Activated T-helper 1 cell treated with anti-CD3 and anti-CD28 coated beads, Interleukin-2, amount 50 U/mL, for 16 hours (primary cell): Measurements from ENCODE around the gene TRERF1.

Experiments used
- DNase-seq, 2 donors: peaks; one replicate each; pipeline ENCODE4 v3.0.0-alpha.2; 2020; ENCODE audit warnings: low read depth in 1 of 2, low spot score in 1 of 2

Gene TRERF1

DNA sequence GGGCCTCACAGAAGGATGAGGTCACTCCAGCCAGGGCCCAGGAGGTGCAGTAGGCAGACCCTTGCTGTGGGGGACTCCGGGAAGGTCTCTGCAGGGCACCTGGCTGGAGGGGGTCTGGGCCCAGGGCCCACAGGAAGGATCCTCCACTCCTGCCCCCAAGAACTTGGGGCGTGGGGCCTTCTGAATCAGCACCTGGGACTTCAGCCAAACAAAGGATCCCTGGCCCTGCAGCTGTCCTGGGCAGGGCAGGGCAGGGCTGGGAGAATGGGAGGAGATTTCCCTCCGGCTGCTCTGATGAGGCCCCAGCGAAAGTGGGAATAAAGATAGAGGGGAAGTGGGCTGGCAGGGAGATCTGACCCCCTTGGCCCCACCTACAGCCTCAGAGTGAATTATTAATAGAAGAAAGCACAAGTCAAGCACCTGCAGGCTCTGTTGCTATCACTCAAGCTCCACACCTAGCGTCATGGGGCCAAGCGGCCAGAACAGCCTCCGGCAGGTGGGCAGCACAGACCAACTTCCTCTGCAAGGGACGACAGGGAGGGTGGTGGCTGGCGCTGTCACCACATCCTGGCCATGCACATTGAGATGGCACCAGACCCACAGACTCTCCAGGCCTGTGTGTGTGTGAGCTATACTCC lies 172.5 kb downstream of the TRERF1 start:
- no peak for DNase-seq

DNA sequence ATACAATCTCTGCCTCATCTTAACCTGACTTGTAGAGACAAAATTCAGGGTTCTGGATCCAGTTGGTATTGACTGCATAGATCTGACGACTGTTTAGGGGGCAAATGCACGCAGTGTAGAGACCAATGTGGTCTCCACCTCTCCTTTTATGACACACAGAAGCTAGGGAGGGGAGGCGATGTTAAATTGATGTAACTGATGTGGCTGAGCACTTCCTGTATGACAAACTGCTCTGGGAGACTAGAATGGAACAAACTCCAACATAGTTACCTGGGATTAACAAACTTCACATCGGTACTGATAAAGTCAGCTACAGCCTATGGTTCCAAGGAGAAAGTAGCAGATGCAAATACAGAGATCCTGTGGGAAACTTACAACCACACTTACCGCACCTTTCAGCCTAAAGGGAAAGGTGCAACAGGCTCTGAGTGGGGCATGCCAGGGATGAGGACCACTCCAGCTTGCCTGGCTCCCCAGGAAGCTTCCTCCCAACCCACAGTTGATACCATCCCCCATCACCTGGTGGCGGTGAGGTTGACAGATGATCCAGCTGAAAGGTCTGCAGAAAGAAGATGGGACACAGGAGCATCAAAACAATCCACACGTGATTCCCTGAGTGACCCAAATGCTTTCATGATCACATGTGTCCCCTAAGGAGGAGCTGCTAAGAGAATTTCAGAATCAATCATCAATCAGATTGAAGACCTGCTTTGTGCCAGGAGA lies 173.4 kb downstream of the TRERF1 start:
- no peak for DNase-seq

DNA sequence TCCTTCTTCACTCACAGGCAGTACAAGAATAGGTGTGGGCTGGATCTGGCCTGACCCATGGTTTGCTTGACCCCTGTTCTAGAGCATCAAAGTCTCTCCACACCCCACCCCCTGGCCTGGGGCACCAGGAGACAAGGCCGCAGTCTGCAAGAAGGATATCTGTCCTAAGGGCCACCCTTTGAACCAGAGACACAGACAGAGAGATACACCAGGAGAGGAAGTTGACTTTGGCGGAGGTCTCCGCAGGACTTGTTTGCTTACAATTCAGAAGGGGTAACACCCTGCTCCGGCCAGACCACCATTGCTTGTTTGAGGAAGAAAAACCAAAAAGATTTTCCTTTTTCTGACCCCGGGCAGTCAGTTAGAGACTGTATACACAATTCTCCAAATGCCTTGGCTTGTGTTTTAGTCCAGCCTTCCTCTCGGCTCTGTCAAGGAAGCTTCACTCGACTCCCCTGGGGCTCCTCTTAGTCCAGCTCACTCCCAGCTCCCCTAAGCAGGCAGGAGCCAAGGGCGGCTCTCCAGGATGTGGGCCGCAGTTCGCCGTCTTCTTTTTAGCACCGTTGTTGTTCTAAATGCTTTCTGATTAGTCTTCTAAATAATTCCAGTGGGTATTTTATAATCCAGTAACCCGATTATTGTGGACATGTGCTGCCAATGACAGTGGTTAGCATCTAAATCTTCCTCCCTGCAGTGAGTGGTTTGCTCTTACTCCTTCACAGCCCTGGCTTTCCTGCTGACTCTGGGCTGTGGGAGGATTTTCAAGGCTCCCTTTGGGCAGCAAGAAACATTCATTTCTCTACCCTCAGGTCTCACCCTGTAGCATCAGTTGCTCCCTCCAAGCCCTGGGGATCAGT lies 175.5 kb downstream of the TRERF1 start:
- DNase-seq, result no peak

DNA sequence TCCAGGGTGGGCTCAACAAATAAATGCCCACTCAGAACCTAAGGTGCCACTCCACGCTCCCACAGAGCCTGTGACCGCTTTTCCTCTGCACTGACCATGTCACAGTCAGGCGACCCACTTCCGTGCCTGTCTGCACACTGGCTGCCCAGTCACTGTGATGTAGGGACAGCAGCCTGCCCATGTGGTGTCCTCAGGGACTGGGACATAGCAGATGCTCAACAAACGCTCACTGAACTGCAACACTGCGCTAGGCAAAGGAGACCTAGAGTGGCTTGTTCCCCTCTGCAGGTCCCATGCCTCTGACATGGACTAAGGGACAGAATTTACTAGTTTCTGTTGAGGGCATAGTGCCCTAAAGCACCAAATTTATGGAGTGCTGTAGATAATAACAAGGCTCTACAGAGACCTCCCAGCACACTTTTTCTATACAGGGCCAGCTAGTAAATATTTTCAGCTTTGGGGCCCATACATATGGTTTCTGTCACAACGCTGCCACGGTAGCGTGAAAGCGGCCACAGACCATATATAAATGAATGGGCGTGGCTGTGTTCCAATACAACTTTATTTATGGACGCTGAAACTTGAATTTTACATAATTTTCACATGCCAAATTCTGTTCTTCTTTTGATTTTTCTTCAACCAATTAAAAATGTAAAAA lies 176.2 kb downstream of the TRERF1 start:
- DNase-seq, result no peak

DNA sequence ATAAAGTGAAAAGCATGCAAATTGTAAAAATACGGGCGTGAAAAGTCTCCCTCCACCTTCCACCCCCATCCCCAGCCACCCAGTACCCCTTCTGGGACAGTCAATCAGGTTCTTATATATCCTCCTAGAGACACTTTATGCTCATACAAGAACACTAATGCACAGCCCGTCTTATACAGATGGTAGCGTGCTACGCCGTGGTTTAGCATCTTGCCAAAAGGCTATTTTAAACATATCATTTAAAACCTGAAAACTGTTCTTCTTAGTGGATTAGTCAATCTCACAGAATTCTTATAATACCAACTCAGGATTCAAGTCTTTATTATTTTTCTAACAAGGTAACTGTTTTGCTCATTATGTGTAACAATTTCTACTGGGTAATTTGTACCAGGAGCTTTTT lies 176.8 kb downstream of the TRERF1 start:
- no peak for DNase-seq

DNA sequence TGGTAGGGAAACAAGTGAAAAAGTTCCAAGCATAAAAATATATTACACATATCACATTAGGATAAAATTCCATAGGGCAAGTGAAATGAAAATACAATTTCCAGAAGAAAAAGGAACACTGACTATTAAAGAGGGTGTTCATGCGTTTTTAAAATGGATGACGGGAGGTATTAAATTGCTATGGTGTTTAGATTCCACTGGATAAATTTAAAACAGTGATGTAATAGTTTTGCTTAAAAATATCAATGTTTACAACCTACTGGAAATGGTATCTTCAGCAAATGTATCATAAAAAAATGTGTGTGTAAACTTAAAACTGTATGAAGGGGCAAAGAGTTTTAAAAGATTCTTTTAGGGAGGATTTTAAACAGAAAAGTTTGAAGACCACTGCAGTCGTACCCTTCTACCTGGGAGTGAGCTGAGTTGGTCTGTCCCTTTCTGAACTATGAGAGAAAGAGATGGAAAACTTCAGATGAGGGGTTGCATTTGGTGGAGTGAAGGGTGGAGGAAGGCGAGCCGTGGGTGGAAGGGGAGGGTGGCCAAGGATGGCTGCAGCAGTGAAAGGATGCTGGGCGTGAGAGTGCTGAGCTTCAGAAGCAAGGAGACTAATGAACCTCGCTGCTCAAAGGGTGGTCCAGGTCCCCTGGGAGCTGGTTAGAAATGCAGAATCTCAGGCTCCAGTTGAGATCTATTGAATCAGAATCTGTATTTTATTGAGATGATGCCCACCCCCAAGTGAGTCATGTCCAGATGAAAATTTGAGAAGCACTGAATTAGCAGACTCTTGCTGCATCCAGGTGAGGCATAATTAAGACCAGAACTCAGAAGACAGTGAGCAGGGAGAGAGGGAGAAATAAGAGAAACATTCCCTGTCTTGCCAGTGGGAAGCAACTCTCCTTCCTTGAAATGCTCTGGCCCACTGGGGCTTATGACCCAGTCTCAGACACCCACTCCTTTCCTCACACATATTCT lies 179.6 kb downstream of the TRERF1 start:
- DNase-seq, result no peak

DNA sequence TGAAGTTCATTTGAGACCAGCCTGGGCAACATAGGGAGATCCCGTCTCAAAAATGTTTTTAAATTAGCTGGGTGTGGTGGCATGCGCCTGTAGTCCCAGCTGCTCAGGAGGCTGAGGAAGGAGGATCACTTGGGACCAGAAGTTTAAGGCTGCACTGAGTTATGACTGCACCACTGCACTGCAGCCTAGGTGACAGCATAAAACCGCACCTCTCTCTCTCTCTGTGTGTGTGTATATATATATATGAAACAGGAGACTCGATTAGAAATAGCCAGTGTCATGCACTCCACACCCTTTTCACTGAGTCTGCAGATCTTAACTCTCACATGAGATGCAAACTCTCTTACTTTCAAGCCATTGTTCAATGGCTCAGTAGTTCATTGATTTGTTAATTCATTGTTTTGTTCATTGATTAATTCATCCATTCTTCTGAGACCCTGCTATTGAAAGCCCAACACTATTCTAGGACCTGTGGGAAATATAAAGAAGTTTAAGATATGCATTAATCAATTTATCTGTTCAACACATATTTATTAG lies 181.7 kb downstream of the TRERF1 start:
- DNase-seq, result no peak

DNA sequence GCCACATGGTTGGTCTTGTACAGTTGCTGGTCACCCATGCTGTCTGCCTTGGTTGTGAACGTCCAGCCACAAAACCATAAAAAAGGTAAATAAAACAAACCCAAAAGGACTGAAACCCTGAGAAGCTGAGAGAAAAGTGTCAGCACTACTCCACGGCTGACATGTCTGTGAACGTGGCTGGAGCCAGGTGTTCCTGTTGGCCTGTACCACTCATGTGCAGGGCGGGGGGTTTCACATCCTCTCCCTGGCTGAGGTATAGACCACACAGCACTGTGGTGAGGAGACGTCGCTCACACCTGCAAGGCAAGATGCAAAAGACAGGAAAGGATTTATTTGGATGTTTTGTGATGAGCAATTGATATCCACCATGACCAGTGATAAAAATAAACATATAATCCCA lies 182.2 kb downstream of the TRERF1 start:
- no peak for DNase-seq

DNA sequence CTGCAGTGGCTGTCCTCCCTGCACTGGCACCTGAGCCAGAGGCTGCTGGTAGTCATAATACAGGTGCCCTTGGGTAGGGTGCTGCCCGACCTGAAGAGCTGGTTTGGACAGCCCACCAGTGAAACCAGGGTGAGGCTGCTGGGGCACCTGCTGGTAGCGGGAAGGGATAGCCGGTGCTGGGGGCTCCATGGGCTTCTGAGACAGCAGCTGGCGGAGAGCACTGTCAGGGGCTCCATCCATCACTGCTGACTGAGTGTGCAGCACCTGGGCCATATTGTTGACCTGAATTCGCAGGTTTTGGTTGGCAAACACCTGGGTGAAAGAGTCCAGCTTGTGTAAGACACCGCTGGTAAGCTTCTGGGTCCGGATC lies 182.9 kb downstream of the TRERF1 start:
- no peak for DNase-seq

DNA sequence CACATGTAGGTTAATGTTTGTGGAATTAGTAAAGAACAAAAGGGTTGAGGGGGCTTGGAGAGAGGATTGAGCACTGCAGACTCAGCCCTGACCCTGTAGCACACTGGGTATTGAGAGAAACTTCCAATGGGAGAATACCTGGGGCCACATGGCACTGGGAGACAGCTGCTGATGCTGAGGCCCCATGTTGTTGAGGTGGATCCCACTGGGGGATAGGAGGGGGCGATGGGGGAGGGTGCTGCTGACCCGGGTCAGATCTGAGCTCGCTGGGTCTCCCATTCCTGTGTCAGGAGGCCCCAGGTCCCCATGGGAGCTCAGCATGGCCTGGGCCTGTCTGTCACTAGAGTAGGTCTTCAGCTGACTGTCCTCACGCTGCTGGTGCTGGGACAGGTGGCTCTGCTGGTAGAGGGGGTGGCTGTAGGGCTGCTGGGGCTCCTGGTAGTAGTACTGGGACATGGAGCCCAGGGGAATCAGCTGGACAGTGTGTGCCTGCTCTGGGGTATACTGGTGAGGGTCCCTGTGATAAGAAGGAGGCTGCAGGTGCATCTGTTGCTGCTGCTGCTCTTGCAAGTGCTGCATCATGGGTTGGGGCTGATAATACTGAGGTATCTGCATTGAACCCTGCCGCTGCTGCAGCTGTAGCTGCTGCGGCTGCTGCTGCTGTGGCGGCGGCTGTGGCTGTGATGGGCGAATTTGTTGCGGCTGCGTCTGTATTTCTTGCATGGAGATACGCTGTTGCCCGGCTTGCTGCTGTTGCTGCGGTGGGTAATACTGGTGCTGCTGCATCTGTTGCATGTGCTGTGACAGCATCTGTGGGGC lies 183.5 kb downstream of the TRERF1 start:
- DNase-seq, result no peak

DNA sequence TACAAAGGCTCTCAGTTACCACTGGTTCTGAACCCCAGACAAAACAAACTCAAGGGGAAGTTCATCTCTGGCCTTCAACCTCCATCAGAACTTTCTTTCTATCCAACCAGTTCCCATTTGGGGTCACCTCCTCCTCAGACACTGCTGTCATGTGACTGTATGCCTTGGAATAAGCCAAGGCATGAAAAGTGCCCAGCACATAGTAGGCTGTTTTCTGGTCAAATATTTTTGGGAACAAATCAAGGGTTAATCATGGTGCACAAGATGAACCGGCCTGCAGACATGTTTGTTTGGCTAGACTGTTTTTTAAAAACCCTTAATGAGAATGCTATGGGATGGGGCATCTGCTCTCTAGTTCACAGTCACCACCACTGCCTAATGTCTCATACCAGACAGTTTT lies 185.2 kb downstream of the TRERF1 start:
- no peak for DNase-seq

DNA sequence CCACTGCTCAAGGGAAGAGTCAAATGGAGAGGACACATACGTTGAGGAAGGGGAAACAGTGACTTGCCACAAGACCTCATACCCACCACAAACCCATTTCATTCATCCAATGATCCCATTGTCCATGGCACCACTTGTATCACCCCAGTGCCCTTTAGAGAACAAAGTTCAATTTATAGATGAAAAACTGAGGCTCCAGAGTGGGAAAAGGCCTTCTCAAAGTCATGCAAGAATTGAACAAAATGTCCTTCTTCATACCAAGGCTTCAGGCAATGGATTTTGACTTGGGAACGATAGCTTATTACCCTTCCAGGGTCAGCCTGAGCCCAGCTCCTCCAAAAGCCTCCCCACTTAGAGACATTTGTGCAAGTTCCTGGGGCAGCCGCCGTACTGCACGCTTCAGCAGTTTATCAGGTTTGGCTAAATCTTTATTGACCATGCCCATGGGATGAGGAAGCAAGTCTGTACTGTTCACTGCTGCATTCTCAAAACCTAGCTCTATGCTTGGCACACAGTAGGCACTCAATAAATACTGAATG lies 186.8 kb downstream of the TRERF1 start:
- no peak for DNase-seq

DNA sequence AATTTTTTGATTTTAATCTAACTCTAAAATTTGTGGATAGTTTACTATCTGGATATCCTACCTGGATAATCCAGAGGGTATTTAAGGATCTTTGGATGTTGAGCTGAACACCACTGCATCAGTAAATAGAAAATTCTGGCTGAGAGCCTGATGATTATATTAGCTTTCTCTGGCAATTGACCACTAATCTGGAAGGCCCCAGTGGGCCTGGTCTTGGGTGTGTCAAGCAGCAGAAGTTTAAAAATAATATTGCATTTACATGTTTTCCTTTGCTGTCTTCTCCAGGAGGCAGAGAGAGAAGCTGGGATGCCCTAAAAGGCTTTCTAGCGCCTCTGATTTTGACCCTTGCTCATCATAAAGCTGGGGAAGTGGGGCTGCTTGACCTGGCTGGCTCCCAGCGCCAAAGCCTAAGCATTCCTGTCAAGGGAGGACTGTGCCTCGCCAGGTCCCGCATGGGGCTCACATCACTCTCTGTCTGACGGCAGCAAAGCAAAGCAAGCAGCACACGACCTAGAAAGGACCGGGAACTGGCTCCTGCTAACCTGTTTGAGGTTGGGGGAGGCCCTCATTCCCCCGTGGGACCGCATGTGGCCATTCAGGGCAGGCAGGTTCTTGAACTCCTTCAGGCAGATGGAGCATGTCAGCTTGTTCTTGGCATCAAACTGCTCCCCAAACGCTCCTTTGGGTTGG lies 187.4 kb downstream of the TRERF1 start:
- no peak for DNase-seq

DNA sequence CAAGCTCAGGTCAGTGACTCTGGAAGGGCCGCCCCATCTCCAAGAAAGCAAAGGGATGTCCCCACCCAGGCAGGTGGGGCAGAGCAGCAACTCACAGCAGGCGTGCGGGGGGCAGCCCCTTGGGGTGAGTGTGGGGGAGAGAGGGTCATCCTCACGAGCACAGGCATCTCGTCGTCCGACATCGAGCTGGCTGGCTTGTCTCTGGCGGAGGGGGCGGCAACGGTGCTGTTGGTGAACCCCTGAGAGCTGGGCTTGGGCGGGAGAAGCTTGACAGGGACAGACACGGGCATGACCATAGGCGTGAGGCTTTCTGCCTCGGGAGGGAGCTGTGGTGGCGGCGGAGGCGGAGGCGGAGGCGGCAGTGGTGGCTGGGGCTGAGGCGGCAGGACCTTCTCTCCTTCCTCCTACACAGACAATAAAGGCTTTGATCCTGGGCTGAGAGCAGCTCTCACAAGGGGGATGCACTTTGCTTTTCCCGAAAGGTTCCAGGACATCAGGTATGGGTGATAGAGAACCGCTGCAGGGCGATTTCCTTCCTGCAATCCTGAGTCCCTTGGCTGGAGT lies 188.5 kb downstream of the TRERF1 start:
- DNase-seq, result no peak

DNA sequence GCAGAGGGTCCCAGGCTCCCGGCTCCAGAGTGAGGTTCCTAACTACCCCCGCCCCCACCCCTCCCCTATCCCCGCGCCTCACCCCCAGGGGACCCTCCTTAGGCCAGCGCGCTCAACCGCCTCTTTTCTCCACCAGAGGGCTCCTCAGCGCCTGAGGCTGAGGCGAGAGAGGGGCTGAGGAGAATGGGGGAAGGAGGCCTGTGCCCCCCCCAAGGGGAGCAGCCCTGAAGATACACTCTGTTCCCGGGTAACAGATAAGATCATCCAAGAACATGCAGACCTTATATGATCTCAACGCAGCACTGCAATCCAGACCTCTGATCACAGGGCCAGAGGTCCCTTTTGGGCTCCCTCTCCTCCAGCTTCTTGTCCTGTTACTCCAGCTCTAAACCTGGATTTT lies 190.8 kb downstream of the TRERF1 start:
- peak in 1 of 2 donors; percentile 8 for DNase-seq

DNA sequence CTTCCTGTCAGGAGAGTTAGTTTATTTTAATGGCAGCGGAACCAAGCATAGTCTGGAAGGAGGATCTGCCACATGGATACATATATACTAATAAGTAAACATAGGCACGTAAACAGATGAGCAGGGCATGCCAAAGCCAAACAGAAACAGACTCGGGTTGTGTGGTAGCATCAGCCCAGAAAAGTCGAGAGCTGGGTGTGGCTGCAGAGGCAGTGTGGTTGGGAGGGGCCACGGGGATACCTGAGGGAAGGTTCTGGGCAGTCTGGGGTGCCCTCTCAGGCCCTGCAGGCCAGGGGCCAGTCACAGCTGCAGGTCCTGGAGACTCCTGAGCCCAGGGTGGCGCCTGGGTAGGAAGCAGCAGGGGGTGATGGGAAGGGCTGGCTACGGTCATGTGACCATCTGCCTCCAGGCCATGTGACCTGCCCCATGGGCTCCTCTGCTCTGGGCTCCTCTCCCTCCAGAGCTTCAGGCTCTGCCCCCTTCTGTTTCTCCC lies 191.3 kb downstream of the TRERF1 start:
- DNase-seq, result no peak

DNA sequence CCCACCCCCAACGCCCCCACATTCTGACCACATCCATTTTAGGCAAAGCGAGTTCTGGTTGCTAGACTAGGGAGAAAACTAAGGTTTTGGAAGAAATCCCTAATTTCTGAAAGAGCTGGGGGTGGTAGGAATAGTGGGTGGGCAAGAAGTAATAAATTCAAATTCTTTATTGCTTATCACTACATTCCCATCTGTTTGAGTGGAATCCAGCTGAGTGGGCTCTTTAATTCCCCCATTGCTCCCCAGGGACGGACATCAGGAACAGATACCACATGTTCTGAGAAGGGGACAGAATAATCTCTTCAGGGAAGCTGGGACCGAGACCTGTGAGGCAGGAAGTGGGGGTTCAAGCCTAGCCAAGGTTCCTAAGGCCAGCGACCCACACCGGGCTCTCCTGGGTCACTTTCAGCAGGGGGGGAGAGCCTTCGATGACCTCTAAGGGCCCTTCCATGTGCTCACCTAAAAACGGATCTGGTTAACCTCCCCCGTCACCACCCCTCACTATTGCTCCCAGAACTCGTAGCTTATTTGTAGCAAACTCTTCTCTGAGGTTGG lies 191.8 kb downstream of the TRERF1 start:
- no peak for DNase-seq

DNA sequence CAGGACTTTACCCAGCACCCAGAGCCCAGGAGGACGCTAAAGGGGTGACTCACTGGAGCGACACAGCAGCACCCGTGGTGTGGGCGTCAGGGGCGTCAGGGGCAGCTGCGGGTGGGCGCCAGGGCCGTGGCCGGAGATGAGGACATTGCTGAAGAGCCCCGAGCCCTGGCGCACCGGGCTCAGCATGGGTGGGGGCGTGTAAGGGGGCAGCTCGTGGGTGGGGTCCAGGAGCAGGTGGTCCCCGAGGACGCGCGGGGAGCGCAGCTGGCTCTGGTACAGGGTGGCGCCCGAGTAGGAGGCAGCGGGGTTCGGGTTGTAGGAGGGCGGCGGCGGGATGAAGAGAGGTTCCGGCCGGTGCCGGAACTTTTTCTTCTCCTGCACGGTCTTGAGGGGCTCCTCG lies 192.4 kb downstream of the TRERF1 start:
- DNase-seq, result no peak
